Stomach (tissue), 9 donors: ENCODE results near the gene OGDH. TPM values are rescaled to one million over a fixed set of nuclear protein-coding genes. Genes with fewer than 3 reads are reported as not detected.

Experiments
- DNase-seq, 2 donors: peaks; one replicate each; pipeline versions ENCODE4 v3.0.0 to v3.0.0-alpha.2; 2013 to 2019
- H3K27ac ChIP-seq, 5 donors: fragments of 200-600 bp in 4 of 5; sonication (generic) in 4 of 5; one replicate each; pipeline ENCODE4 v1.5.1; 2013 to 2019; ENCODE audit warnings: mild to moderate bottlenecking in 1 of 5, moderate library complexity in 1 of 5
- H3K27me3 ChIP-seq, 3 donors: fragments of 200-600 bp; sonication (generic); one replicate each; pipeline ENCODE4 v1.5.1; 2017 to 2019; ENCODE audit warnings: mixed run types in 1 of 3
- H3K36me3 ChIP-seq, 4 donors: fragments of 200-600 bp; sonication (generic); 1 replicate in 3 of 4; 2 replicates in 1 of 4; pipeline ENCODE4 v1.5.1; 2016 to 2019
- H3K4me1 ChIP-seq, 4 donors: fragments of 200-600 bp; sonication (generic); one replicate each; pipeline ENCODE4 v1.5.1; 2016 to 2019
- H3K4me3 ChIP-seq, 4 donors: fragments of 200-600 bp; sonication (generic) in 3 of 4; one replicate each; pipeline ENCODE4 v1.5.1; 2016 to 2019; ENCODE audit warnings: mild to moderate bottlenecking in 1 of 4
- H3K9me3 ChIP-seq, 4 donors: fragments of 200-600 bp; sonication (generic); one replicate each; pipeline ENCODE4 v1.5.1; 2016 to 2019
- CTCF ChIP-seq, 7 experiments: fragments of 450-650 bp in 4 of 7; fragments of 200-600 bp in 3 of 7; sonication (generic) in 3 of 7; IDR thresholded peaks; one replicate each; pipeline ENCODE4 v1.5.1; 2016 to 2019; ENCODE audit warnings: antibody characterized with exemption in 7 of 7, control low read depth in 2 of 7, mild to moderate bottlenecking in 1 of 7
- EP300 ChIP-seq: sonication (generic); formaldehyde crosslinking; IDR thresholded peaks from one replicate; pipeline ENCODE4 v1.6.1; 2017; ENCODE audit warnings: antibody characterized with exemption
- POLR2A ChIP-seq, 4 donors: fragments of 450-650 bp; IDR thresholded peaks; one replicate each; pipeline ENCODE4 v1.6.1; 2016; ENCODE audit warnings: antibody characterized with exemption in 4 of 4, control low read depth in 2 of 4, mild to moderate bottlenecking in 1 of 4, moderate library complexity in 1 of 4
- POLR2AphosphoS5 ChIP-seq, 3 donors: sonication (generic); formaldehyde crosslinking; IDR thresholded peaks; one replicate each; pipeline ENCODE4 v1.6.1; 2016; ENCODE audit warnings: antibody characterized with exemption in 3 of 3
- WGBS, 5 donors: extraction: QIAGEN DNeasy Blood & Tissue Kit in 3 of 5; methylation state at CpG; one replicate each; pipeline versions ENCODE4 v1.1.5 to v1.1.7; 2013 to 2018; 5-methylcytosine and 5-hydroxymethylcytosine counted together
- intact Hi-C: fragments of 100-400 bp; cut with DNase I; formaldehyde crosslinking; loops from one replicate; pipeline ENCODE4 v1.15.1; 2023; ENCODE audit warnings: low total_unique reads
- polyA plus RNA-seq, 3 donors: library from polyadenylated mRNA; stranded (reverse); fragments of 200-250 nt; gene quantifications; one replicate each; pipeline ENCODE4 v1.2.3, GENCODE V29; 2013
- total RNA-seq, 5 donors: library from RNA; depleted of rRNA; stranded (reverse); fragments of >200 nt; gene quantifications; one replicate each; pipeline versions ENCODE4 v1.1.0 to v1.2.3, GENCODE V29; 2014 to 2016
- donor health status: healthy with polysubstance abuse.
- donor health status: Bipolar disorder and iron deficiency.
- donor health status: healthy.

The OGDH gene
- total and polyA plus RNA-seq, 8 donors = 19.8 to 92.0 (median 31.3) TPM

GRCh38 chr7:44607141-44608068 is 978 bp downstream of the OGDH start:
- H3K27ac ChIP-seq = peak overlapping the region; percentile 97 to 100 (median 99)
- H3K27me3 ChIP-seq = no peaks in the 10 kb centered on the region
- H3K4me1 ChIP-seq = peaks cover 13 to 45% (median 35%) of the 10 kb centered on the region in 4 donors
- TF ChIP-seq CTCF (IDR thresholded peaks at IDR 0.05) (no peak), POLR2AphosphoS5 (IDR thresholded peaks at IDR 0.05) (no peak), EP300 (no peak), POLR2A (IDR thresholded peaks at IDR 0.05) (no peak)
- intact Hi-C loops = loop anchor here (10.0 kb wide), 1 partner anchor 157 kb away; no protein-coding TSS in a partner anchor
- no peak for DNase-seq
- WGBS, 5 donors = 45 to 49% (median 45%) methylated on average over 31 to 35 of the region's 35 CpGs
- H3K36me3 ChIP-seq = no peaks in the 10 kb centered on the region
- peak overlapping the region; percentile 61 to 92 (median 68) for H3K4me3 ChIP-seq
- H3K9me3 ChIP-seq = no peaks in the 10 kb centered on the region

- TF ChIP-seq POLR2AphosphoS5 (IDR thresholded peaks at IDR 0.05) = no peak
- TF ChIP-seq EP300 = no peak
- TF ChIP-seq CTCF (IDR thresholded peaks at IDR 0.05) = no peak
- TF ChIP-seq POLR2A (IDR thresholded peaks at IDR 0.05) = no peak
- intact Hi-C loops = loop anchor here (10.0 kb wide), 1 partner anchor 156 kb away; no protein-coding TSS in a partner anchor
- Histone ChIP-seq H3K27ac (peak overlapping the region in 2 of 5 donors; percentile 7 to 26), H3K36me3 (no peaks in the 10 kb centered on the region), H3K4me3 (no peak overlapping the region), H3K27me3 (no peaks in the 10 kb centered on the region), H3K9me3 (no peaks in the 10 kb centered on the region), H3K4me1 (peaks cover 13 to 57% (median 41%) of the 10 kb centered on the region in 4 donors)
- WGBS, 5 donors = 74 to 85% (median 82%) methylated on average over 14 of the region's 14 CpGs
- no peak for DNase-seq
Measured at GRCh38 chr7:44608916-44609648, 2.7 kb downstream of the OGDH start.

- no peaks in the 10 kb centered on the region for H3K27me3 ChIP-seq
- H3K36me3 ChIP-seq = no peaks in the 10 kb centered on the region
- peak overlapping the region in 1 of 5 donors; percentile 7 for H3K27ac ChIP-seq
- no peak for DNase-seq
- no peaks in the 10 kb centered on the region for H3K9me3 ChIP-seq
- intact Hi-C loops = loop anchor here (10.0 kb wide), 1 partner anchor 155 kb away; no protein-coding TSS in a partner anchor
- no peak overlapping the region for H3K4me3 ChIP-seq
- WGBS, 5 donors = 86 to 95% (median 88%) methylated on average over 3 of the region's 3 CpGs
- peaks cover 13 to 64% (median 44%) of the 10 kb centered on the region in 4 donors for H3K4me1 ChIP-seq
- TF ChIP-seq EP300 (no peak), POLR2A (IDR thresholded peaks at IDR 0.05) (no peak), CTCF (IDR thresholded peaks at IDR 0.05) (no peak), POLR2AphosphoS5 (IDR thresholded peaks at IDR 0.05) (no peak)
Measured at GRCh38 chr7:44609829-44610228, 3.4 kb downstream of the OGDH start.

GRCh38 chr7:44615149-44615611 is 8.8 kb downstream of the OGDH start:
- Histone ChIP-seq H3K27me3 (no peaks in the 10 kb centered on the region), H3K4me1 (peaks cover 6 to 71% (median 40%) of the 10 kb centered on the region in 4 donors), H3K9me3 (no peaks in the 10 kb centered on the region), H3K36me3 (peaks cover 0 to 8% (median 0%) of the 10 kb centered on the region in 4 donors), H3K4me3 (no peak overlapping the region), H3K27ac (peak overlapping the region in 4 of 5 donors; percentile 14 to 68 (median 60))
- DNase-seq = peak; percentile 40 to 81
- WGBS, 5 donors = 49 to 68% (median 52%) methylated on average over 2 of the region's 2 CpGs
- intact Hi-C loops = no loop called here
- TF ChIP-seq EP300 = no peak
- no peak for TF ChIP-seq POLR2A (IDR thresholded peaks at IDR 0.05)
- TF ChIP-seq CTCF (IDR thresholded peaks at IDR 0.05) = no peak
- no peak for TF ChIP-seq POLR2AphosphoS5 (IDR thresholded peaks at IDR 0.05)
